Measurements from ENCODE around the gene PROSER2. TPM values are rescaled to one million over a fixed set of nuclear protein-coding genes. Genes with fewer than 3 reads are reported as not detected.

The PROSER2 gene
- total RNA-seq, 3 donors from 2014 or later (not counting 1 experiment from before 2014, with no cell fraction given), result 0.70 to 1.9 (median 1.1) TPM

GRCh38 chr10:11896549-11897200, 73.5 kb downstream of the PROSER2 start:
- no peaks in the 10 kb centered on the region for H3K9me3 ChIP-seq (ENCODE audit: control insufficient read depth, insufficient read depth, low read length)
- H3K27ac Mint-ChIP-seq, result no peak overlapping the region
- ATAC-seq, result no peak
- no peaks in the 10 kb centered on the region for H3K4me1 Mint-ChIP-seq
- DNase-seq, result no peak
- intact Hi-C loops (cut with micrococcal nuclease), result no loop called here
- peaks cover under 1 to 1% of the 10 kb centered on the region in 2 donors for H3K27me3 Mint-ChIP-seq (ENCODE audit: low read depth in 2 of 2)
- TF ChIP-seq CTCF (IDR thresholded peaks at IDR 0.05), result no peak
- H3K36me3 Mint-ChIP-seq, result no peaks in the 10 kb centered on the region
- no peaks in the 10 kb centered on the region for H3K4me1 ChIP-seq (ENCODE audit: control insufficient read depth, insufficient read depth, low read length)
- no peak overlapping the region for H3K4me3 Mint-ChIP-seq
- no peak overlapping the region for H3K4me3 ChIP-seq (ENCODE audit: low read length)
- no peaks in the 10 kb centered on the region for H3K36me3 ChIP-seq (ENCODE audit: control insufficient read depth, insufficient read depth, low read length)
- WGBS (ENCODE audit: insufficient coverage), result 64% methylated on average over 4 of the region's 5 CpGs
- H3K27me3 ChIP-seq (ENCODE audit: control insufficient read depth, insufficient read depth, low read length), result no peaks in the 10 kb centered on the region
- no peak overlapping the region for H3K27ac ChIP-seq (ENCODE audit: low read length)
- no peaks in the 10 kb centered on the region for H3K9me3 Mint-ChIP-seq

GRCh38 chr10:11898033-11898371, 74.8 kb downstream of the PROSER2 start:
- TF ChIP-seq CTCF (IDR thresholded peaks at IDR 0.05), result no peak

GRCh38 chr10:11898372-11899066, 75.4 kb downstream of the PROSER2 start:
- Histone ChIP-seq H3K4me3 (ENCODE audit: low read length) (no peak overlapping the region), H3K36me3 (ENCODE audit: control insufficient read depth, insufficient read depth, low read length) (no peaks in the 10 kb centered on the region), H3K4me1 (ENCODE audit: control insufficient read depth, insufficient read depth, low read length) (no peaks in the 10 kb centered on the region), H3K9me3 (ENCODE audit: control insufficient read depth, insufficient read depth, low read length) (no peaks in the 10 kb centered on the region), H3K27ac (ENCODE audit: low read length) (no peak overlapping the region), H3K27me3 (ENCODE audit: control insufficient read depth, insufficient read depth, low read length) (no peaks in the 10 kb centered on the region)
- no peak for TF ChIP-seq CTCF (IDR thresholded peaks at IDR 0.05)
- no peaks in the 10 kb centered on the region for H3K9me3 Mint-ChIP-seq
- 89% methylated on average over 19 of the region's 20 CpGs for WGBS (ENCODE audit: insufficient coverage)
- ATAC-seq (no peak), DNase-seq (no peak)
- H3K27me3 Mint-ChIP-seq (ENCODE audit: low read depth in 2 of 2), result peaks cover 7 to 10% of the 10 kb centered on the region in 2 donors
- intact Hi-C loops (cut with micrococcal nuclease), result no loop called here
- no peak overlapping the region for H3K27ac Mint-ChIP-seq
- H3K36me3 Mint-ChIP-seq, result no peaks in the 10 kb centered on the region
- H3K4me3 Mint-ChIP-seq, result no peak overlapping the region
- H3K4me1 Mint-ChIP-seq, result no peaks in the 10 kb centered on the region

More at GRCh38 chr10:11898033-11898371, 74.8 kb downstream of the PROSER2 start:
- Mint-ChIP-seq H3K27me3 (ENCODE audit: low read depth in 2 of 2) (peaks cover 7 to 10% of the 10 kb centered on the region in 2 donors), H3K27ac (no peak overlapping the region), H3K9me3 (no peaks in the 10 kb centered on the region), H3K4me3 (no peak overlapping the region), H3K4me1 (no peaks in the 10 kb centered on the region), H3K36me3 (no peaks in the 10 kb centered on the region)
- no peak for ATAC-seq
- intact Hi-C loops (cut with micrococcal nuclease), result no loop called here
- 95% methylated on average over 2 of the region's 3 CpGs for WGBS (ENCODE audit: insufficient coverage)
- no peak for DNase-seq
- Histone ChIP-seq H3K36me3 (ENCODE audit: control insufficient read depth, insufficient read depth, low read length) (no peaks in the 10 kb centered on the region), H3K9me3 (ENCODE audit: control insufficient read depth, insufficient read depth, low read length) (no peaks in the 10 kb centered on the region), H3K4me1 (ENCODE audit: control insufficient read depth, insufficient read depth, low read length) (no peaks in the 10 kb centered on the region), H3K27ac (ENCODE audit: low read length) (no peak overlapping the region), H3K4me3 (ENCODE audit: low read length) (no peak overlapping the region), H3K27me3 (ENCODE audit: control insufficient read depth, insufficient read depth, low read length) (no peaks in the 10 kb centered on the region)
